Fibroblast of upper back skin (primary cell): ENCODE results near the gene CHAF1A.

Experiments
- DNase-seq: peaks from one replicate; pipeline ENCODE4 v3.0.0-alpha.2; 2013

Gene CHAF1A

DNA sequence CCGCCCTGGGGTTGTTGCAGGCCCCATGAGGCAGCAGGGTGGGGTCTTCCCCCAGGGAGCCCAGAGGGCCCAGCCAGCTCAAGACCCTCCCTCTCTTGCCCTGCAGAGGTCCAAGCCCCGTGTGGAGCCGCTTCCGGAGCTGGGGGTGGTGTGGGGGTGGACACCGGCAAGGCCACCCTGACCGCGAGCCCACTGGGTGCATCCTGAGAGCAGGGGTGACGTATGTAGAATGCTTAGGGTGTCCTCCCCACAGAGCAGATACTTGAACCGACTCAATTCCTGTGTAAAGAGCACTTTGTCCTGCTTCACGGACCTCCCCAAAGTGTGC, 40.3 kb downstream of the CHAF1A start:
- DNase-seq: no peak

DNA sequence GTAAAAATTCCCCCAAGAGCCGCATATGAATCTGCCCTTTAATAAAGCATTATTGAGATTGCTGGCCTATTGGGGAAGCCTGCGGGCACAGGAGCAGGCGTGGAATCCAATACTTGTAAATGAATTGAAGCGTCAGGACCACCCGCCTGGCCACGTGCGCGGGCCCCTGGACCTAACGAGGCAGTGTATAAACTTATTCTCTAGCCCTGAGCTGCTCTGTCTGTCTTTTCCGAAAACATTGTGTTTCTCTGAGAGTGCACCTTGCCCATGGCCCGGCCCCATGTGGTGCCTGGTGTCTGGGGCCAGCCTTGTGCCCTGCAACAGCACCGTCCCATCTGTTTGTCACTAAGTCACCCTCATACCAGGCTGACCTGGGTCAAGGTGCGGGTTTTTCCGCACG, 40.7 kb downstream of the CHAF1A start:
- DNase-seq: no peak

DNA sequence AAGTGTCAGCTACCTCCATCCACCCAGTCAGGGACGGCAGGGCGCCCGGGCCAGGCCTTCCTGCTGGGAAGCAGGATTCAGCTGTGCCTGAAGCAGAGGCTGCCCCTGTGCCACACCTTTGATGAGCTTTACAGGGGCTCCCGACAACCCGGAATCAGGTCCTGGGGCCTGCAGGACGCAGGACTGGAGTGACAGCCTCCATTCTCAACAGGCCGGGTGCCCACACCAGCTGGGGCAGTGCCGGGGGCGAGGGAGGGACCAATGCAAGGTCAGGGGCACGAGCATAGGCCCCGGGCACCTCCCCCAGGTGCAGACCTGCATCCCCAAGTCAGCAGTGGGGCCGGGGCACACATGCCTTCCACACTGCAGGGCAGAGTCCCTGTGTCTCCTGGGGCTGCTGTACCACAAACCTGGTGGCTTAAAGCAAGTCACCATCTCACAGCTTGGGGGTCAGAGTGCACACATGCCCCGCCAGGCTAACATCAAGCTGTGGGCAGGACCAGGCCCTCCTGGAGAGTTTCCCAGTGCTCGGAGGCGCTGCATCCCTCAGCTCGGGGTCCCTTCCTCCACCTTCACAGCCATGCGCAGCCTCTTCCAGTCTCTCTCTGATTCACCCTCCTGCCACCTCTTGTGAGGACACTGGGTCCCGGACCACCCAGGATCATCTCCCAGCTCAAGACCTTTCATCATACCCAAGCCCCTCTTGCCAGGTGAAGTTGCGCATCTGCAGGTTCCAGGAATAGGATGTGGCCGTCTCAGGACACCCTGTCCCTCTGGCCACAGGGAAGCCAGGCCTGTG, 41.7 kb downstream of the CHAF1A start:
- no peak for DNase-seq

DNA sequence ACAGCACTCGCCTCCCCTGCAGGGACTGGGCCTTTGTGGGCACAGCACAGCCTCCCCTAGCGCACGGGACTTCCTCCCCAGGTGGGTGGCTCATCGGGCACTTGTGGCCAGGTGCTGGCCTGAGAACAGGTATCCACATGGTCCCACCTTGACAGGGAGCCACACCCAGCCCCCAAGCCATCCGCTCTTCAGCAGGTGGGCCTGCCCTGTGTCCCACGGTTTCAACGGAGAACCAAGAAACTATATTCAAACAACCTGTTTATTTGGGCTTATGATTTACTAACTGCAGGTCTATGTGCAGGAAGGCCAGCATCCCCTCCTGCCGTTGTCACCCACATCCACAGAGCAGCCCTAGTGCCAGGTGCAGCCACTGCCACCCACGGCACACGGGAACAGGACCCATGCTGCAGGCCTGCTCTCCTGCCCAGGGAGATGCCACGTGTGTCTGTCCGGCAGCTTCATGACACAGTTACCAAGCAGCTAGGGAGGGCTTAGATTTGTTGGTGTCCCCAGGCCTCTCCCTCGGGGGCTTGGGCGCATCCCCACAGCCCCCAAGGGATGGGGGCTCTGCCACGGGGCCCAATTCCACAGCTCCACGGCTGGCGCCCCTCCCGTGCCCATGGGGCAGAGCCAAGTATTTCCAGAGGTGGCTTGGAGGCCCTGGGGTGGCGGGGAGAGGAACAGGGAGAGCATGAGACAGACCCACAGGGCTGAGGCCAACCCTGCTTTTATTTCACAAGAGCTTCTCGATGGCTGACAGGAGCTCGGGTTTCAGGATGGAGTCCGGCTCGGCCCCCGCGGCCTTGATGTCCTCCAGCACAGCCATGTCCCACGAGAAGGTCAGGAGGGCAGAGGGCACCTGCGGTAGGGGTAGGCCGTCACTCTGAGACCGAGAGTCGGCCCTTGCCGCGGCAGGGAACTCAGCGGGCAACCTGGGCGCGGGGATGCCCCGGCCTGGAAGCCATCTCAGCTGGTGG, 42.6 kb downstream of the CHAF1A start:
- DNase-seq: no peak

DNA sequence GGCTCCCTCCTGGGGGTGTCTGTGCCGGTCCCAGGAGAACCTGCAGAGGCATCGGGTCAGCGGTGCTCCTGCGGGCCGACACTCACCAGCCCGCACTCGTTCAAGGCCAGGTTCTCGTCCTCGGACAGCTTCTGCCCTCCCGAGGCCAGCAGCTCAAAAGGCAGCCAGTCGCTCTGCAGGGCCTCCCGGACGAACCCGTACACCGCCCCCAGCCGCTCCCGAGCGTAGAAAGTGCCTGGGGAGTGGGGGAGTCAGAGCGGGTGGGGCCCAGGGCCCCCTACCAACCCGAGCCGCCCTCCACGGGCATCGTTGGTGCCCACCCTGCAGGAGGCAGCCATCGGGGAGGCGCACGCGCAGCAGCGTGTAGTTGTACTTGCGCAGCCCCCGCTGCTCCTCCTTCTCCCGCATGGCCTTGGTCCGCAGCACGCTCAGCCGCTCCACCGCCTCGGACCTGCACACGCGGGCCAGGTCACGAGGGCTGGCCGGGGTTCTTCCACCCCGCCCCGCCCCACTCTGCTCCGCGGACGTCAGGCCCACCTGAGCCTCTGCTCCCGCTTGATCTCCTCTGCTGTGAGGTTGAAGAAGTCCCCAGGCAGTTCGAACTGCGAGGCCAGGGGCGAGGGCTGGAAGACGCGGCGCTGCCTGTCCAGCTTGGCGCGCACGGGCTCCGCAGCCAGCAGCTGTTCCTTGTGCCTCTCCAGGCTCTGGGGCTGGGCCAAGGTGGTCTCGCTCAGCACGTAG, 43.7 kb downstream of the CHAF1A start:
- no peak for DNase-seq

DNA sequence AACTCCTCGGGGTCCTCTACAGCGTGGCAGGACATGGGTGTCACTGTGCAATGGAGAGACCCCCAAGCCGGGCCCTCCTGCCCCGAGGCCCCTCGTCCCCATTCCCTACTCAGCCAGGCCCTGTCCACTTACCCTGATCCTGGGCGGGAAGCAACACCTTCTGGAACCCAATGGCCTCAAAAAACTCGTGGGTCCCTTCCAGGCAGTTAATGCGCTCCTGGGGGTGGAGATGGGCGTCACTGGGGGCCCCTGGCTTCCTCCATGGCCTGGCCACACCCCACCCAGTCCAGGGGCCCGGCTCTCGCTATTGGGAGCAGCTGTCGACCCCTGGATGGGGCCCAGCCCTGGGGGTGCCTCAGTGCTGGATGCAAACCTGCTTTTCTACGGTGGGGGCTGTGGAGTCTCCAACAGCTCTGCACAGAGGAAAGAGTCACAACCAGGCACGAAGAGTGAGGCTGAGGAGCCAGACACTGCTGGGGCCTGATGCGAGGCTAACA, 44.3 kb downstream of the CHAF1A start:
- no peak for DNase-seq

DNA sequence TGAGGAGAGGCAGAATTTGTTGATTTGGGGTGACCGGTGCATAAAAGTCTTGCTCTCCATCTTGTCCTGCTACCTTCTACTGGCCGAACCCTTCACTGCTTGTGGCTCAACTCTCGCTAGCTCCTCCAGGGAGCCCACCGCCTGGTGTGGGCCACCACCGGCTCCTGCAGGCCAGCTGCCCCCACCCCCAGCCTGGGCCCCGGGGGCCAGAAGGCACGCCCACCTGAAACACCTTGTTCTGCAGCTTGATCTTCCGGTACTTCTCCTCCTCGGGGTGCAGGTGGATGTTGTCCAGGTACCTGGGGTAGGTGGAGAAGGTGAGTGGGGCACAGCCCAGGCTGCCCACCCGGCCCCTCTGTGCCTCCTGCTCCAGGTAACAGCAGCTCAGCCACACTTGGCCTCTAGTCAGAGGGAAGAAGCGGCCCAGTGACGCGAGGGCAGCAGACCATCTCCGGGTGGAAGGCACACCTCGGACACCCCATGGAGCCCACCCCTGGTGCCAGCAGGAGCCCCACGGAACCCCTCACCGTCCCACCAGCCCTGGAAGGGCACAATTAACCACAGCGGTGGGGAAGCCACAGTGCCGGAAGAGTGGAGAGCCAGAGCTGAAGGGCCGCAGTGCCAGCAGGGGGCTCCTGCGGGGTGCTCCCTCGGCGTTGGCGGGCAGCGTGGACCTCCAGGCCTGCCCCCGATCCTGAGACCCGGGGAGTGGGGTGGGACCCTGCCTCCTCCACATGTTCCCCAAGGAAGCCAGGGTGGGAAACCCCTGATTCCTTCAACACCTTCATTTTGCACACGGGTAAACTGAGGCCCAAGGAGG, 45.1 kb downstream of the CHAF1A start:
- DNase-seq: no peak

DNA sequence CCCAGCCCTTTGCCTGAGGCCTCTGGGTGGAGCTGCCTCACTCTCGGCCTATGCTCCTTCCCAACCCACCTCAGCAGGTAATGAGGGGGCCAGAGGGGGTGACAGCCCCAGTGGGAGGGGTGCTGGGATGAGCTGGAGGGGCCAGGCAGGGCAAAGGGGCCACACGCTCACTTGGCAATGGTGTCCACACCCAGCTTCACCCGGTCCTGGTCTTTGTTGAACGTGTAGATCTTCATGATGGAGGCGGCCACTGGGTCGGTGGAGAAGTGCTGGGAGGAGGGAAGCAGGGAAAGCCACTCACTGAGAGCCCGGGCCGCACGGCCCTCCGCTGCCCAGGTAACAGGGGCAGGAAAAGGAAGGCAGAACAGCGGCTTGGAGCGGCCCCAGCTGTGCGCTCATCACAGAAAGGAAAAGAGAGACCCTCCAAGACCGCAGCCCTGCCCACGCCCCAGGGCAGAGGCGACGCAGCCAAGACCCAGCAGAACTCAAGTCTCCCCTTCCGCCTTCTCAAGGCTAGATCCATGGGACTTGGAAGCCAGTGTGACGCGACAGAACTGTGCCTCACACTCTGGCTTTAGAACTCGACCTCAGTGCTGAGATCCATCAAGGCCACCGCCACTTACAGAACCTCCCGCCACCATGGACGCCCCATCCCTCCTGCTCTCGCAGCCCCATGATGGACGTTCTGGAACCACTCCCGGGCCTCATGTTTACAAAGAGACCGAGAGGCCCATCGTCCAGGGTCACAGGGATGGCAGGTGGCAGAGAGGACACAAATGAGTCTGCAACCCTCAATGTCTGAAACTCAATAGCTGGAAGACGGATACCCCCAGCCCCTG, 45.9 kb downstream of the CHAF1A start:
- no peak for DNase-seq

DNA sequence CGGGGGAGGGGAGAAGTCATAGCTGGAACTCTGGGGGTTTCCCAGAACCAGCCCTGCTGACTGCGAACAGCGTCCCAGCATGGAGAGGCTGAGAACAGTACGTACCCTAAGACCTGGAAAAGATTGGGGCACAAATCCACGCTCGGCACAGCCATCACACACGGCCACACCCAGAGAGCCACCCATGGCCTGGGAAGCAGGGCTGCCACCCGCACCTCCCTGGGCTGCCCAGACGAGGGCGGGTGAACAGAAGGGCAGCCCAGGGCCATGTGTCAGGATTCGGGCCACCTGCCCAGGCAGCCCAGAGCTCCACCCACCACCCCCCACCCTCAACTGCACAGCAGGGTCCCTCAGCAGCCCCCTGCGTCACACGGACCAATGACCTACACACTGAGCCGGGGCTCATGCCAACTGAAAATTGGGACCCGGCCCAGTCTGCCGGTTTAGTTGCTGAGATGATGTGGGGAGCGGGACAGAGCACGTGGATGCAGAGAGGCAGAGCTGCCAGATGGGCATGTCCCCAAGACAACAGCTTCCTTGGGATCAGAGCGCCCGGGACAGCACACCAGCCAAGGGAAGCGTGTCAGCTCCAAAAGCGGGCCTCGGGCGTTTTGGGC, 46.7 kb downstream of the CHAF1A start:
- DNase-seq: no peak

DNA sequence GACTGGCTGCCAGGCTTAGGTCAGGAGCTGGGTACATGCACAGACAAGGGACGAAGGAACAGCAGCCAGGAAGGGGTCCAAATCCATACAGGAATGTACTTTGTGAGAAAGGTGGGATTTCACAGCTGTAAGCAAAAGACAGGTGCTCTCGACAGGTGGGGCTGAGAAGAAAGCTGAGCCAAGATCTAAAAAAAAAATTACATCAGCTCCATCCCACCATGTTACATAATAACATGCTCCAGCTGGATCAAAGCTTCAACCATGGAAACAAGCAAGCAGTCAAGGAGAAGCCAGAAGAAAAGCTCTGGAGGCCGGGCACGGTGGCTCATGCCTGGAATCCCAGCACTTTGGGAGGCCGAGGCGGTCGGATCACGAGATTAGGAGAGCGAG, 47.2 kb downstream of the CHAF1A start:
- no peak for DNase-seq

DNA sequence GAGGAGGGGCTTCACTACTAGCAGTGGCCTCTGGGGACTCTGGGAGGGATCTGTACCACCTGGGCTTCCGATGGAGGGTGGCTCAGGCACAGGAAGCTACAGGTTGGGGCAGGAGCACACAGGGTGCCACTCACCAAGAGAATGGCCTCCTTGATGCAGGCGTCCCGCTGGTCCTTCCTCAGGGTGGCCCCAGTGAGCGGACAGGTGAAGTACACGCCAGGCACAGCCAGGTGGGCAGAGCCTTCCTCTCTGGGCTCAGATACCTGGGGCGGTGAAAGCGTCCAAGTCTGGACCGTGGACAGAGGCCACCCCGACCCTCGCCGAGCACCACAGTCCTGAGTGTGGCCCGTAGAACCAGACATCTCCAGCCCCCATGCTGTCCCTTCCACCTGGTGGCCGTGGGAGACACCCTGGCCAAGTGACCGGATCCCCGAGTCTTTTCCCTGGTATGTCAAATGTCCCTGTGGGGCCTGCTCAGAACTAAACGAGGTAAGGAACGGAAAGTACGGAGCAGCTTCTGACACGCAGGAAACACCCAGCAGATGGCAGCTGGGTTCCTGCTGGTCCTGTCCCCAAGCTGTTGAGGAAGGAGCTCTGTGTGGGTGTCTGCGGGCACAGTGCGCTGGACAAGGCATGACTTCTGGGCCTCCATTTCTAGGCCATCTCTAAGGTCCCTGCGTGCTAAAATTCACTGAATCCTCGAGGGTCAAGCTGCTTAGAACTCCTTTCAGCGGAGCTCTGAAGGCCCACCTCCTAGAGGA, 50.0 kb downstream of the CHAF1A start:
- DNase-seq: no peak

DNA sequence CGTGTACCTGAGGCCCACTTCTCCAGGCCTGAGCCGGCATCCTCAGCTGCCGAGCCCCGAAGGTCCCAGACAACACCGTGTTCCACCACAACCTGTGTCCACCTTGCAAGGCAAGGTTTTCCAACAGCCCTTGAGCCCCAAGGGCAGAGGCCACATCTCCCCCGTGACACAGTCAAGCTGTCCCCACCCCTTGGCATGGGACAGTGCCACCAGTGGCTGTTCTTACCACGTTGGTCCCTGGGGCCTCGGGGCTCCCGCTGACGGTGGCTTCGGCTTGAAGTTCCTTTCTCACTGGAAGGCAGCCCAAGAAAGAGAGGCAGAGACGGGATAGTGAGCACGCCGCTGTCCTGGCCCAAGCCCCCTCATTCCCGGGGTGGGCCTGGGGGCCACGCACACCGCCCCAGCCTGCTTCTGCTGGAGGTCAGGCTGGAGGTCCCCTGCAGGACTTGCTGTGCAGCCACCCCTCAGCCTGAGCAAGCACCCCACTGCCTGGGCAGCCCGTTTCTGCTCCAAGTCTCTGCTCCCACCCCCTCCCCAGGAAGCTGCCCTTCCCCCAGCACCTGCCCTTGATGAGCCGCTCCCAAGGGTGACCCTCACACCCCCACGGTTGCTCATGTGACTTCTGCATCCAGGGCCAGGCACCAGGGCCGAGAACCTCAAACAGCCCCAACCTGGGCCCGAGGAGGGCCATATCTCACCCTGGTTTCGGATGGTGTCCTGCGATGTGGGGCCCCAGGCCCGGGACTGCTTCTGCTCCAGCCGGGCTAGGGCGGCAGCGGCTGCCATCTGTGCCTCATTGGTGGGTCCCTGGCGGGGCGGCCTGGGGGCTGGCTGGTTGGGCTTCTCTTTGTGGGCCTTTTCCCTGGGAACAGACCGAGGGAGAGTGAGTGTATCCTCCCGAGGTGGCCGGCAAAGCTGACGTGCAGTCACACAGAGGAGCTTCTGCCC, 51.1 kb downstream of the CHAF1A start:
- DNase-seq: no peak

DNA sequence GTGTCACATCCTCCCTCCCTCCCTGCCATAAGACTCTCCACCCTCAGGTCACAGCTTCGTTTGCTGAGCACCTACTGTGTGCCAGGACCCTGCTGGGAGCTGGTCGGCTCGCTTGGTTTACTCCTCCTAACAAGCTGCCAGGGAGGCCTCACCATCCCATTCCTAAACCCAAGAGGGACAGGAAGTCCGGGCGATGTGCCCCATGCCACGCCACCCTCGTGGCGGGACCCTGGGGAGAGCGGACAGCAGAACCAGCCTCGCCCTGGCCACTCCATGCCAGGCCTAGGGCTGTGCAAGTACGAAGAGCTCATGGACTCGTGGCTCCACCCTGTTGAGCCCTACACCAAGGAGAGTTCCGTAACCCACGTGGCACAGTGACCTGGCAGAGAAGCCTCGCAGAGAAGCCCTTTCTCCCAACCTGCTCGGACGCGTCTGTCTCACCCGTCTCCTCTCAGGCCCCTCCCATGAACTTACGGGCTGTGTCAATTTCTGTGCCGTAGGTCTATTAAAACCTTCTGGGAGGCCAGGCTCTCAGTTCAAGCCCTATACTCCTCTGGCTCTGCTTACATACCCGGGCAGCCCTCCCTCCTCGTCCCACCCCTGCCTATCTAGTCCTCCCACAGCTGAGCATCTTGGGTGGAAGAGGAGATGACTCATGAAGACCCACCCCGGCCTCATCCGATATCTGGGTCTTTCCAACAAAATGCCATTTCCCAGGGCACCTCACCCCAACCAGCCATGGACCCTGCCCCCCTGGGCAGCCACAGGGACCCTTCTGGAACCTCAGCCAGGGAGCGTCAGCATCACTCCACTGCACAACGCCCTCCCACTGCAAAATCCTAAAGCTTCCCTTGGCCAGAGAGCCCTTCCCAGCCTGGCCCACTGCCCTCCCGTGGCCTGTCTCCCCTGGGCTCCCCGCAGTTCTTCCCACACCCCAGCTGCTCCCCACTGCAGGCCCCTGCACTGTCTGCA, 52.6 kb downstream of the CHAF1A start:
- peak; percentile 67 for DNase-seq

DNA sequence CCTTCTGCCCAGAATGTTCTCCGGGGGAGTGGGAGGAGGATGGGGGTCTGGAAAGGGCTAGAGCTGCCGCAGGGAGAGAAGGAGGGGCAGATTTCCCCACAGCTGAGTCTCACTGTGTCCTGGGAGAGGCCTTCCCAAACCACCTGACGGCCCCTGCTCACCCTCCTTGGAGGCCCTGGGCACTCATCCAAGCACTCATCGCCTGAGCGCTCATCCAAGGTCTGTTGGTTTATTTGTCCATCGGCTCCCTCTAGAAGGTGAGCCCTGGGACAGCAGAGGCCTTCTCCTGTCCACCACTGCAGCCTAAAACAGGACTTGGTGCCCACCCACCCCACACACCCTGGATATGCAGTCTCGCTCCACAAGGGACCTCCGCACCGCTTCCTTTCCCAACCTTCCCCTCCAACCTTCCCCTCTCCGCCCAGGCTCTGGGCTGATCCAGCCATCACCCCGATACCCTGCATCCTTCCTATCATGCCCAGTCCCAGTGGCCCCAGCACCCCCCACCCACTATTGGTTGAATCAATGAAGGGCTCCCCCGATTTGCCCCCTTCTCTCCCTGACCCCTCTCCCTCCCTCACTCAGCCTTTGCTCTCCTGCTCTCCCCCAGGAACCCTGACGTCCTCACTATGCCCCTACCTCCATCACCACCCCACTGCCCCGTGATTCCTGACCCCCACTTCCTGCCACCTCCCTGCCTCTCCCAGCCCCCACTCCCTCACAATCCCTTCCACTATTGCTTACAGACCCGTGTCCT, 53.5 kb downstream of the CHAF1A start:
- peak; percentile 75 for DNase-seq

DNA sequence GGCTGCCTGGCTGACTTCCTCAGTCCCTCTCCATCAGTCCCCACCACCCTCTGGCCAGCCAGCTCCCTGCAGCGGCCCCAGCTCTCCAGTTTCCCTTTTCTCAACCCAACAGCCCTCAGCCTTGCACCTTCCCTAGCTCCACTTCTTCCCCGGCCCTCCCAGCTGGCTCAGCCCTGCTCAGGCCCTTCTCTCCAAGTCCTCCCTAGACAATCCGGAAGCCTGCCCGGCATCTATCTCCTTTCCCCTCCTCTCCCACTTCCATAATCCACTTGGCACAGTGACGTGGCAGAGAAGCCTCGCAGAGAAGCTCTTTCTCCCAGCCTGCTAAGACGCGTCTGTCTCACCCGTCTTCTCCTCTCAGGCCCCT, 54.0 kb downstream of the CHAF1A start:
- peak; percentile 73 for DNase-seq

DNA sequence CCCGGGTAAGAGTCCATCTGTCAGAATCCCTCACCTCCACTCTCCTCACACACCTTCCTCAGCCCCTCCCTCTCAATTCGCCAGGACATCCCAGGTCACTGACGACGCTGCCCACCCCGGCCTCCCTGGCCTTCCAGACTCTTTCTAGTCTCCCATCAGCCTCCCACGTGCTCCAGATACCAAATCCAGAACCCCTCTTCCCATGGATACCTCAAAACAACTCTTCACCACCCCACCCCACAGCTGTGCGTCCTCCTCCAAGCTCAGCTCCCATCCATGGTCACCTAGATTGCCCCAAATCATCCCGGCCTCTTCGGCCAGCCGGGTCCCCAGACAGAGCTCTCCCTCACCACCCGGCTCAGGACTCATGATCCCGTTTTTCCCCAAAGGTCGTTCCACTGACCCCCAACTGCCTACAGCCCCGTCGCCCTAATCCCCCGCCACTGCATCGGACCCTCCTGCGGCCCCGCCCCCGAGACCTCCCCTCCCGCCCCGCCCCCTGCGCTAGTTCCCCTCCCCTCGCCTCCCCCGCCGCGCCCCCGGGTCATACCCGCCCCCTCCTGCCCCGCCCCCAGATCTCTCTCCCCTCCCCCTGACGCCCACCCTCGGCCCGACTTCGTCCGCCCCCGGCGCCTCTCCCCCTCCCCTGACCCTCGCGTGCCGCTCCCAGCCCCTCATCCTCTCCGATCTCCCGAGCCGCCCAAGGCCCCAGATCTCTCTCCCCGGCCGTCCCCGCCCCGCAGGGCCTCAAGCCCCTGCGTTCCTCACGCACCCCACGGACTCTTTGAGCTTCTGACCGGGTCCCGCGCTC, 54.6 kb downstream of the CHAF1A start:
- peak; percentile 65 for DNase-seq
